Kidney glomerular epithelial cell (primary cell): ENCODE data around the gene ZG16.

Experiments used
- DNase-seq: peaks from one replicate; lab custom pipeline; 2025; lab: John Stamatoyannopoulos, UW

The ZG16 gene

GRCh38 chr16:29809850-29810698 lies 32.0 kb downstream of the ZG16 start:
- no peak for DNase-seq

DNA sequence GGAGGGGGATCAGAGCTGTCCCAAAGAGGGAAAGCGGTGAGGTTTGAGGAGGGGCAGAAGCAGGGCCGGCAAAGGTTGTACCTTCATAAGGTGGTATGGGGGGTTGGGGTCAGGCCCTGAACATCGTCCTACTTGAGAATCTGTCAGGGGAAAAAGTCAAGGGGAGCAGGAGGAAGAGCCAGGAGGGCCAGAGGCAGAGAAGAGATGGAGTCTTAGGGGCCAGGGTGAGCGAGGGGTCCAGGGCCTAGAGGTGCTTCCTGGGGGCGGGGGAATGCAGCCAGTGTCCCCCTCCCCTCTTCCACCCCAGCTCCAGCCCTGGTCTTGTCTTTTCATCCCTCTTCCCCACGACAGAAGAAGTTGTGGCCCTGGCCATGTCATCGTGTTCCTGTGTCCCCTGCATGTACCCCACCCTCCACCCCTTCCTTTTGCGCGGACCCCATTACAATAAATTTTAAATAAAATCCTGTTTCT lies 32.7 kb downstream of the ZG16 start:
- no peak for DNase-seq

DNA sequence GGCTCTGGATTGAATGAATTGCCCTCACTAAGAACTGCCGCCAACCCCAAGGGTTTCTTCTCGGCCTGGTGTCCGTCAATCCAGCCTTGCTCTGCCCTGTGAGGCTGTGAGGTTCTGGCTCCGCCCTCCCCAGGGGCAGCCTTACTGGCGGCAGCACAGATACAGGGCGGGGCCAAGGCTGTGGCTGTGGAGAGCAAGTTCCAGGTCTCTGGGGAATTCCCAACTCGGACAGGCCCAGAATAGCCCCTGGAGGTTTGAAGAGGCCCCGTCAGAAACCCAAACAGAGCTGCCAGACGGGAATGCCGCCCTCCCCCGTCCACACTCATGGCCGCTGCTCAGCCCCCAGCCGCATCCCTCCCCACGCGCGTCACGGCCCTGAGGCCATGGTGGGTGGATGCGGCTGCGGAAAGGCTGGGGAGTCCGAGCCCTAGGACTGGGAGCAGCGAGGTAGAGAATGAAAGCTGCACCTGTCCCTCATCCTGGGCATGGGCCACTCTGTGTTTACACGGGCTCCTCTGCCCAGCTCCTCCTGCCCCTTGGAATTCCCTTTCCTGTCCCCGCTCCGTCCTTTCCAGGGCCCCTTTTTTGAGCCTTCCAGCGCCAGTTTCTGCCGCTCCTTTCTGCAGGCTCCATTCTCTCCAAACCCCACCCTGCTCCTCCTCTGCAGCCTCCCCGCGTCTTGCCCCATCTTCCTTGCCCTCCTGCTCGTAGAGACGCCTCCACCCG lies 33.3 kb downstream of the ZG16 start:
- peak; percentile 92 for DNase-seq

GRCh38 chr16:29811896-29812665 lies 34.0 kb downstream of the ZG16 start, which contains the start of gene PRRT2:
Gene PRRT2, plus strand, starts transcription at chr16:29812193. Its CDS starts 862 bp downstream, at chr16:29813055.
- no peak for DNase-seq

DNA sequence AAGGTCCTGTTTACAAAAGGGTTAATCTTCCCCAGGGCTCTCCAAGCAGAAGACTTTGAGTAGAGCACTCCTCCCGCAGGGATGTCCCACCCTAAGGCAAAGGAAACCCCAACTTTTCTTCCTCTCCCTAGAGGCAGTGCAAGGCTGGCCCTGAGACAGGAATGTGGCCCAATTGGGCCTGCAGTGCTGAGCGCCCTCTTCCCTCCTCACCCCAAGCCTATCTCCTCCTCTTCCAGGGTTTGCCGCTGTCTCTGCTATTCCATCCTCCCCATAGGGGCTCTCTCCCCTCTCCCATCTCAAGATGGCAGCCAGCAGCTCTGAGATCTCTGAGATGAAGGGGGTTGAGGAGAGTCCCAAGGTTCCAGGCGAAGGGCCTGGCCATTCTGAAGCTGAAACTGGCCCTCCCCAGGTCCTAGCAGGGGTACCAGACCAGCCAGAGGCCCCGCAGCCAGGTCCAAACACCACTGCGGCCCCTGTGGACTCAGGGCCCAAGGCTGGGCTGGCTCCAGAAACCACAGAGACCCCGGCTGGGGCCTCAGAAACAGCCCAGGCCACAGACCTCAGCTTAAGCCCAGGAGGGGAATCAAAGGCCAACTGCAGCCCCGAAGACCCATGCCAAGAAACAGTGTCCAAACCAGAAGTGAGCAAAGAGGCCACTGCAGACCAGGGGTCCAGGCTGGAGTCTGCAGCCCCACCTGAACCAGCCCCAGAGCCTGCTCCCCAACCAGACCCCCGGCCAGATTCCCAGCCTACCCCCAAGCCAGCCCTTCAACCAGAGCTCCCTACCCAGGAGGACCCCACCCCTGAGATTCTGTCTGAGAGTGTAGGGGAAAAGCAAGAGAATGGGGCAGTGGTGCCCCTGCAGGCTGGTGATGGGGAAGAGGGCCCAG lies 34.9 kb downstream of the ZG16 start:
- no peak for DNase-seq

GRCh38 chr16:29813644-29814562 lies 35.8 kb downstream of the ZG16 start:
- DNase-seq, result no peak

GRCh38 chr16:29814592-29814991 lies 36.5 kb downstream of the ZG16 start:
- DNase-seq, result no peak

DNA sequence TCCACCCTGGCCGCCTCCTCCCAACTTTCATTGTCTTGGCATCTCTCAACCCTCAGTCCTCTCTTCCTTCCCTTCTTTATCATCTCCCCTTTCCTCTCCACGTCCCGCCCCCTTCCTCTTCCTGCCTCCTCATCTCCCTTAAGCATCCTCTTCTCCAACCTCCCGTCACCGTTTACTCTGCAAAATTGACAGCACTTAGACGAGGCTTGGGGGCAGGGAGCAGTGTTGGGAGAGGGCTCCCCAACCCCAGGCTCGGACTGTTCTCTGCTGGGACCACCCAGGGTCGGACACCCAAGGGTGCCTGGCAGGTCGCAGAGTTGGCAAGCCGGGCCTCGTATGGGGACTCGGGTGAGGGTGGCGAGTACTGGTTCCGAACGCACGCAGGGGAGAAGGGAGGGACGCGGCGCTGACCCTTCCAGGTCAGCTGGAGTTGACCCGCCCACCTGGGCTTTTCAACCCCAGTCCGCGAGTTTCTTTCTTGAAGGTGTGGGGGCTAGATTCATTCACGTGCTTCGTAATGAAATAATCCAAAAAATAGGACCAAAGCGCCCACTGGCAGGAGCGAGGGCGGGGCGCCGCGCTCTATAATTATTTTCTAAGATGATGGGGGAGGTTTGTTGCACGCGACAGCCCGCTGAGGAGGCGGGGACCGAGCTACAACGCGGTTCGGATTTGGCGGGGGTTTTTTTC lies 37.1 kb downstream of the ZG16 start:
- no peak for DNase-seq

GRCh38 chr16:29815793-29816693 lies 38.0 kb downstream of the ZG16 start, which contains the start of gene PAGR1:
Gene PAGR1, plus strand, starts transcription at chr16:29816152. Its CDS starts 374 bp downstream, at chr16:29816526.
- peak; percentile 99 for DNase-seq

GRCh38 chr16:29816694-29817441 lies 38.8 kb downstream of the ZG16 start:
- peak; percentile 61 for DNase-seq

DNA sequence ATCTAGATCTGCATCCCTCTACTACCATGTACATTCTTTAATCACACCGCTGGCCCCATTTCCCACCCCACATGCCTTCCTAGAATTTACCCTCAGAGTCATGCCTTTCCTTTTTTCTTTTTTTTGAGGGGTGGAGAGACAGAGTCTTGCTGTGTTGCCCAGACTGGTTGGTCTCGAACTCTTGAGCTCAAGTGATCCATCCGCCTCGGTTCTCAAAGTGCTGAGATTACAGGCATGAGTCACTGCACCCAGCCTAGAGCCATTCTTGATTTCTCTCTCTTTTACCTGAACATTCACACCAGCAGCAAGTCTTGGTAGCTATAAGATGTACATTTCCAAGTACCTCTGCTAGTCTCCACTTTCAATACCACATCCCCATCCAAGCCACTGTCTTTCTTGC lies 40.0 kb downstream of the ZG16 start:
- no peak for DNase-seq

GRCh38 chr16:29819506-29819905 lies 41.5 kb downstream of the ZG16 start:
- DNase-seq, result no peak

DNA sequence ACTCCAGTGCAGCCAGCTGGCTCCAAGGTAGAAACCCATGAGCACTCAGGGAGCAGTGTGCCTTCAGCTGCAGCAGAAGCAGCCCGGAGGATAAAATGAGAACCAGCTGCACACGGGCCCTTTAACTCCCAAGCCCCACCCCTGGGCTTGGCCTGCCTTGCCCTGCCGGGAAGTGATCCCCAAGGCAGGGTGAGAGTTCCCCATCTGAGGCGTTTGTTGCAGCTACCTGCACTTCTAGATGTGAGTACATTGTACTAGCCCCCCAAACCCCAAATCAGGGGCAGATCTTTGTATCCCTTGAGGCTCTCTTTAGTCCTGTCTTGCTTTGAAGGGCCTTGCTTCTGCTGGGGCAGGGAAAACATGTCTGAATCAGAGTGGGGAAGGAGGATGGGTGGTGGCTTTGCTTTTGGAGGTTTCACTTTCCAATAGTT lies 42.2 kb downstream of the ZG16 start, which contains the start of gene MVP:
Gene MVP (plus strand): TSS at position 192 of the 431 bp plus-strand sequence. CDS start 10,088 bp downstream, outside the sequence.
- DNase-seq, result peak; percentile 47

- DNase-seq, result no peak
Observed at GRCh38 chr16:29820730-29821642, 42.9 kb downstream of the ZG16 start.

DNA sequence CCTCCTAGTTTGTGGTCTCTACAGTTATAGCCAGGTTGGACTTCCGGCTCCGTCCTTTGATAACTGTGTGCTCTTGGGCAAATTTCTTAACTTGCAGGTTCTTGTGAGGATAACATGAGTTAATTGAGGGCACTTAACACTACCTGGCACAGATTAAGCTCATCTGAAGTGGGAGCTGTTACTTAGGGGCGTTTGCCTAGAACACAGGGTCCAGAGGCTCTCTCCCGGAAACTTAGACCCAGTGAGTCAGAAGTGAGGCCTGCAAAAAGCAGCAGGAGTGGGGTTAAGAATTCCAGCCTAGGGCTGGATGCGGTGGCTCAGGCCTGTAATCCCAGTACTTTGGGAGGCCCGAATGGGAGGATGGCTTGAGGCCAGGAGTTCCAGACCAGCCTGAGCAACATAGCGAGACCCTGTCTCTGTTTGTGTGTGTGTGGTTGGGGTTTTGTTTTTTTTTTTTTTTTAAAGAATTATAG lies 43.6 kb downstream of the ZG16 start:
- peak; percentile 58 for DNase-seq

GRCh38 chr16:29824589-29825144 lies 46.6 kb downstream of the ZG16 start:
- peak; percentile 52 for DNase-seq
